Right renal pelvis (tissue), 4 donors: ENCODE results near the gene PGC. TPM values are rescaled to one million over a fixed set of nuclear protein-coding genes. Genes with fewer than 3 reads are reported as not detected.
A peak's percentile ranks its signal among the peaks of the same experiment; 100 is the strongest.

Source experiments
- DNase-seq, 4 donors: peaks; one replicate each; pipeline ENCODE4 v3.0.0-alpha.2; 2013; ENCODE audit warnings: low read depth in 4 of 4, low spot score in 3 of 4, missing footprints in 1 of 4
- polyA plus RNA-seq, 4 donors: library from polyadenylated mRNA; unstranded; fragments of 120-200 nt; gene quantifications; one replicate each; pipeline ENCODE4 v1.2.1, GENCODE V29; 2013; ENCODE audit not compliant: insufficient read length in 4 of 4

PGC gene
- under 1 TPM in 2 of 4 donors, not detected in 2; 0.17 to 0.30 TPM for polyA plus RNA-seq

DNA sequence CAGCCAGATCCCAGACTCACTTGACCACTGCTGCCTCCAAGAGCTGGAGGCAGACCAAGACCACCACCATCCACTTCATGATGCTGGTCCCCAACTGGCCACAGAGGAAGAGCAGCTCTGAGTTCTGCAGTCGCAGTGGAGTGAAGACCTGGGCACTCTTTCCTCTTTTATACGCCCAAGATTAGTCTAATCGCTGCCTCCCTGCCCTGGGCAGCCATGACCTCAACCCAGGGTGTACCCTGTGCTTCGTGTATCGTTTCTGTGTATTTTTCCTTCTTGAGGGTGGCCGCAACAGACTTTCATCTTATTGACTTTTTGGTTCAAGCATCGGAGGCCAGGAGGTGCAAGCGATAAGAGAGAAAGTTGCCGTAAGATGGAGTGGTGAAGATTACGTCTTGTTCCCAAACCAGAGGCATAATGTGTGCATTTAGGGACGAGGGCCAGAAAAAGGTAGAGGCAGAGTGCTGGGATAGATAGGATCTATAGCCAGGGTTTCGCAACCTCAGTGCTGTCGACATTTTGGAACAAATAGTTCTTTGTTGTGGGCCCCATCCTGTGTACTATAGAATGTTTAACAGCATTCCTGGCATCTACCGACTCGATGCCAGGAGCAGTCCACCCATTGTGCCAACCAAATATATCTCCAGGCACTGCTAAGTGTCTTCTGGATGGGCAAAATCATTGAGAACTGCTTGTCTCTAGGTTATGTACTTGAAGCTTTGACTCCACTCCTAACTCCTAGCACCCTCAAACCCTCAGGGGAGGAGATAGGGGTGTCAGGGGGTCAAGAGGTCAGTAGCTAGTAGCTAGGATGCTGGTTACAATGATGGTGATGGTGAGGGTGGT lies at the start of gene PGC:
Gene PGC (minus strand): TSS at position 142 of the 846 bp plus-strand sequence. CDS start 63 bp downstream, at position 79.
- DNase-seq: no peak

DNA sequence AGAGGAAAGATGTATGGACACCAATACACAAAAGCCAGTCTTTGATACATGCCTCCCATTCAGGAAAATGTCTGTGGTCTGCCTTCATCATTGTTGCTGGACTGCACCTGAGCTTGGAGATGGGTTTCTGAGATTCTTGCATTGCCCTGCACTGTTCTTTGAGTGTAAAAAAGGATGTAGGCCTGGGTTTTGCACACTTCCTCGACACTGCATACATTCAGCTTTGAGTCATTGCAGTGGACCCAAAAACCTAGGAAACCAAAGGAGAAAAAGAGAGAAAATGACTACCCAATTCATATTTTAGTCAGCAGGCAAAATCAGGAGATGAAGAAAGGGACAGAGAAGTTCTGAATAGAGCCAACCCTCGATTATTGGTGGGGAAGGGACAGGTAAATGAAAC lies 49.3 kb upstream of the PGC start:
- no peak for DNase-seq

DNA sequence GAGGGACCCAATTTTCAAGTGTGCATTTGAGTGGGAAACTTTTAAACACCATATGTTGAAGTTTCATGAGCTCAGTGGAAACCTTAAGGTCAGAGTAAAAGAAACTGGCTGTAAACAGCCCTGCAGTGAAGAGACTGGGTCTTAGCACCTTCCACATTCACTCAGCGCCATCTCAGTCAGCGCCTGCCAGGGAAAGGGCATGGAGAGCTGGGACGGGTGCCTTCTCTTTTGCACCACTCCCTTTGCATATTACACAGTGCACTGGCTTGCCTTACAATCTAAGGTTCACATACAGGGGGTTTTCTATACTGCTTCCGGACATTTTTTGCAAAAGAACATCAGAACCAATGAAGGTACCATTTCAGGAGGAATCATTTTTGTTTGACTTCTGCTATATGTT lies 44.8 kb upstream of the PGC start:
- DNase-seq: no peak

DNA sequence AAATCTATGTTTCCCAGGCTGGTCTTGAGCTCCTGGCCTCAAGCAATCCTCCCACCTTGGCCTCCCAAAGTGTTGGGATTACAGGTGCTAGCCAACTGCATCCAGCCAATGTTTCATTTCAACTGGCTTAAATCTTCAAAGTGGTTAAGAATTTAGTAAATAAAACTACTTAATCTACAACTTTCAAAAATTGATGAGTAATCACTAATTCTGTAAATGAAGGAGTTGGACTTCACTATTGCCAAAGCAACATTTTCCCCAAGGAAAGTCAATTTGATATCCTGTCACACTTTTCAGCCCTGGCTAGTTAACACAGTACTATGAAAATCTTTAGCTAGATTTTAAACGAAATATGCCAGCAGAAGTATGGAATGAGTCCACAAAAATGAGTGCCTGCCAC lies 44.1 kb upstream of the PGC start:
- no peak for DNase-seq

DNA sequence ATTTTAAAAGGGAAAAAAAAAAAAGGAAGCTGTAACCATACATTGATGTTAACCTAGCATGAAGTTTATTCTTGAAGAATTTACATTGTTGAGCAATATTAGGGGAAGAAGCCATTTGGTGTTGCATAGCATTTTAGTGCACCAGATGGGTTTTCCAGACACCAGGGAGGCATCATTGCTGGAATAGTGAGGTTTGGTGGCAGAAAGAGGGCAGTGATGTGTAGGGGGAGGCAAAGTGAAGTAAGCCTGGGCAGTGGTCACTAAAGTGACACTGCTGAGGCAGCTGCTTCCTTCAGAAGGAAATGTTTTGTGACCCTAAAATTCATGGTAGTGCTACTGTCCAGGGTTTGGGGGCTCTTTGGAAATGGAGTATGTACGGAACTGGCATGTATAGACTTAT lies 42.8 kb upstream of the PGC start:
- DNase-seq: no peak

DNA sequence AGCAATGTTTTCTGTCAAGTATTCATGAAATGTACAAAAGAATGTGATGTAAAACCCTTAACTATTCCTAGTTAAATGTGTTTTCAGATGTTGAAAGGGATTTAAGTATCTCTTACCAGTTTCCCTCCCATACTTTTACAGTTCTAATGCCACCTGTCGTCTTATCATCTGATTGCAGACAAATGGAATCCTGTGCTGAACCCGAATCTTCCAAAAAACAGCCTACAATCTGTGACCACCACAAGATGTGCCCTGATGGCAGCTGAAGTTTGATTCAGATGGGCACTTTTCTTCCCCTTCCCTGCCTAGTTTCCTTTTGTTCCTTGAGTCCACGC lies 42.2 kb upstream of the PGC start:
- no peak for DNase-seq

DNA sequence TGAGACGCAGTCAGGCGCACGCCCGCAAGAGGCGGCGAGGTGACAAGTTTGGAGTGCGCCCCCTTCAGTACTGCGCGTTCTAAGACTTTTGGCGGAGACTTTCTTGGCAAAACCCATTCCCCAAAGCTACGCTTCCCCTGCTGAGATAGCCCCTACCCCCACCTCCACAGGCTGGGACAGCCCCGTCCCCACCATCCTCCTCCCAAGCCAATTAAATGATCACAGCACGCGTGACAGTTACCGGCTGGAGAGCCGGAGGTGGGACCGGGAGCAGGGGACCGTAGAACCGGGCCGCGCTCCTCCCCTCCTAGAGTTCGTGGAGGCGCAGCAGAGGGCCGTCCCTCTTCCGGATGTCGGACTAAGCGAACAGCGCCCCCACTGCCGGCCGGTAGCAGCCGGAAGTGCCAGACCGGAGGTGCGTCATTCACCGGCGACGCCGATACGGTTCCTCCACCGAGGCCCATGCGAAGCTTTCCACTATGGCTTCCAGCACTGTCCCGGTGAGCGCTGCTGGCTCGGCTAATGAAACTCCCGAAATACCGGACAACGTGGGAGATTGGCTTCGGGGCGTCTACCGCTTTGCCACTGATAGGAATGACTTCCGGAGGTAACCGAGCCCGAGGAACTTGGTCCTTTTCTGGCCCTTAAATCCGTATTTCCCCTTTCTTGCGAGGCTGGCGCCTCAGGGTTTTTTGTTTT lies 40.2 kb upstream of the PGC start, which contains the start of gene TOMM6:
Gene TOMM6 (plus strand): TSS at position 476 of the 699 bp plus-strand sequence. CDS start 4 bp downstream, at position 480.
- DNase-seq: peak; percentile 90 to 96 (median 92)

DNA sequence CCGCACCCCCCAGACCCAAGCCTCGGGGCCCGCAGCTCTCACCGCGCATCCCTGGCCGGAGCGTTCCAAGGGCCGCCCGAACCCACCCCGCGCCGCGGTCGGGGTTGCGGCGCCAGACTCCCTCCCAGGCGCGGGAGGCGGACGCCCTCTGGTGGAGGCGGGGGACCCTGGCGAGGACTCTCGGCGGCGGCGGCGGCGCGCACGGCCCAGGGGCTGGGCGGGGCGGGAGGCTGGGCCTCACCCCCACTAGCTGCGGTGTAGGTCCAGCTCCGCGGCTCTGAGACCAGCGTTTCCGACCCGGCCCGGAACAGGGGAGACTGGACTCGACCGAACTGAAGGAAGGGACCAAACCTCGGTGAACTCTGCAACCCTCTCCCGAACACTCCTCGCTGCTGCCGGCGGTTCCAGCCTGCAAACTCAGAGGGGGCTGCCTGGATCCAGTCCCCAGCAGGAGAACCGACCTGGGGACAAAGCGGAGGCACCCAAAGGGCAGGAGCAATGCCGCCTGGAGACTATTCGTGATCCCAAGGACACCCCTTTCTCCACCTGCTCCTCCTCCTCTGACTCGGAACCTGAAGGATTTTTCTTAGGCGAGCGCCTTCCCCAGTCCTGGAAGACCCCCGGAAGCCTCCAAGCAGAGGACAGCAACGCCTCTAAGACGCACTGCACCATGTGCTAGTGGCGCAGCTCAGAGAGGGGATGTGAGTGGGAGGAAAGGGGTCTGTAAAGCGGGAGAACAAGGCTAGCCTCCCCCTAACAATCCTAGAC lies 39.4 kb upstream of the PGC start:
- peak in 3 of 4 donors; percentile 71 to 78 (median 75) for DNase-seq

DNA sequence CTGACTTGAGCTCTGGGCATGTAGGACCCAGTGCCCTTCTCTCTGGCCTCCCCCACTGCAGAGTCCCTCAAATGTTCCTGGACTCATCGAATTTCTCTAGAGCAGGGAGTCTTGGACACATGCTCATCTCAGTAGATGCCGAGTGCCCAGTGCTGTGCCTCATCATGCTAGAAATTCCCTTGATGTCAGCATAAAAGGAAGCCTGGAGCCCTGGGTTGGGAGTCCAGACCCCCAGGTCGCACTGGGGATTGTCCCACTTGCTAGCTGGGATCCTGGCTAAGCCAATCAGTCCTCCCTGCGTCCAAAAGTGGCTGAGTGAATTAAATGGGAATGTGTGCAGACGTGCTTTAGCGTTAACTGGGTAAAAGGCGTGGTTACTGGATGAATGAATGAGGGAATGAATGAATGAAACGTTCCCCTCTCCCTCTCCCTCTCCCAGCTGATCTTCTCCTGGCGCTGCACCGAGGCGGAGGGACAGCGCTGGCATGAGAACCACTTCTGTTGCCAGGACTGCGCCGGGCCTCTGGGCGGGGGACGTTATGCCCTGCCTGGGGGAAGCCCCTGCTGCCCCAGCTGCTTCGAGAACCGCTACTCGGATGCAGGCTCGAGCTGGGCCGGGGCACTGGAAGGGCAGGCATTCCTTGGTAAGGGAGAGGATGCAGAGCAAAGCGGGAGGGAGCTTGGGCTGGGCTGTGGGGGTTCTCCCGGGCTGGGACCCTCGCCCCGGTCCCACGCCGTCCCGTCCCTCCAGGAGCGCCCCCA lies 38.7 kb upstream of the PGC start:
- DNase-seq: no peak

DNA sequence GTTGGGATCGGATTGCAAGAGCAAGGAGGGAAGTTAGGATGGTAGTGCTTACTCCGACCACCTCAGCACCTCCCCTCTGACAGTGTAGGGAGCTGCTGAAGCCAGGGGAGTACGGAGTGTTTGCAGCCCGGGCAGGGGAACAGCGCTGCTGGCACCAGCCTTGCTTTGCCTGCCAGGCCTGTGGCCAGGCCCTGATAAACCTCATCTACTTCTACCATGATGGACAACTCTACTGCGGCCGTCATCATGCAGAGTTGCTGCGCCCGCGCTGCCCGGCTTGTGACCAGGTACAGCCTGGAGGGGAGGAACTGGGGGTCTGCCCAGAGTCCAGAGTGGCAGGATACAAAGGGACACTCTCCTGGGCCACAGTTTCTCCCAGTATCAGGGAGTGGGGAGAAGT lies 38.1 kb upstream of the PGC start:
- DNase-seq: no peak

DNA sequence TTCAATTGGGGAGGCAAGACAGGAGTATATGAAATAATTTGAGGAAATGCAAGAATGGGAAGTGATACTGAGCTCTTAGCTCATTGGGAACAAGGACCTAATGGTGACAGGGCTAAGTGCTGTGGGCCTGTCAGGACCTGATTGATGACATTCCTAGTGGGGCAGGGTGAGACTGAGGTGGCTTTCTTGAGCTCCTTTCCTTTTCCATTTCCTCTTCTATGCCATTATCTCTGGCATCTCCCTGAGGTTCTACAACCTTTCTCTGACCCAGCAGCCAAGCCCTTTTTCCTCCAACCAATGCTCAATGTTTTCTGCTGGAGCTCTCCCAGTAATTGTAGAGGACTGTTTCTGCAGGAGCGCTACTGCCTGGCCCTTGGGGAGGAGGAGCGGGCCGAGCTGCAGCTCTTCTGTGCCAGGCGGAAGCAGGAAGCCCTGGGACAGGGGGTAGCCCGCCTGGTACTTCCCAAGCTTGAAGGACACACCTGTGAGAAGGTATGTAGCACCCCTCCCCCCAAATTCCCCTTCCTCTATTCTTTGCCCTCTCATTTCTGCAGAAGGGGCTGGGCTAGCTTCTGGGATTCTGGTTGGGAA lies 37.5 kb upstream of the PGC start:
- DNase-seq: no peak

DNA sequence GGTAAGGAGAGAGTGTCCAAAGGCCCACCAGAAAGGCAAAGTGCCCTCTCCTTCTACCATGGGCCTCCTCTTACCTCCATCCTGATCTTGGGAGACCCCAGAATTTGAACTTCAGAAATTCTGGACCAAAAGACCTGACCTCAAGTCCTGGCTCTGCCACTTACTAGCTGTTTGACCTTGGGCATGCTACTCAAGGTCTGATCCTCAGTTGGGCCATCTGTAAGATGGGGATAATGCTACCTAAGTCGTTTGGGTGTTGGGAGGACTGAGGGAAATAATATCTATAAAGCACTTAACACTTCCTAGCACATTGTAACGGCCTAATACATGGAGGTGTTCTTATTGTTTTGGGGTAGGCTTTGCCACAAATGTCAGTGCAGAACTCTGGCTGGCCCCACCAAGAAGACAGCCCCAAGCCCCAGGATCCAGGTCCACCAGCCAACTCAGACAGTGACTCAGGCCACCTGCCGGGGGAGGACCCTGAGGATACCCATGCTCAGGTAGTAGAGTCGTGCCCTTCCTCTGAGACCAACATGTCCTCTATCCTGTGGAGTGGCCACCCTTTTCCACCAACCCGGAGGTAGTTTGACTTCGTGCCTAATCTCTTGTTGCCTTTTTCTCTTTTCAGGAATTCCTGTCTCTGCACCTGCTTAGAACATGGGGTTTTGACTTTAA lies 36.0 kb upstream of the PGC start:
- DNase-seq: no peak

DNA sequence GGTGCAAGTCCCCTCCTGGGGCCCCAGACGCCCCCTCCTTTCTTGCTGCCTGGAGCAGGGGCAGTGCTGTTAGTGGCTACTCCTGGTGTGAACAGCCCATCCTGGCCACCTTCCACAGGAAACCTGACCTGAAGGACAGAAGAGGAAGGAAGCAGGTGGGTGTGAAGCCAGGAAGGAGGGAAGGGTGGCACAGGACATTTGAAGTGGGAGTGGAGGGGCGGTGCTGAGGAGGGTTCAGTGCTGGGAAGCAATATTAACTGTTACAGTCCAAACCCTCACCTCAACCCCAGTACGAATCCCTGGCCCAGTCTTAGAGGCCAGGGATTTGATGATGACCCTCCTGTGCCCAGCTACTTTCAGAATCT lies 34.2 kb upstream of the PGC start:
- no peak for DNase-seq

DNA sequence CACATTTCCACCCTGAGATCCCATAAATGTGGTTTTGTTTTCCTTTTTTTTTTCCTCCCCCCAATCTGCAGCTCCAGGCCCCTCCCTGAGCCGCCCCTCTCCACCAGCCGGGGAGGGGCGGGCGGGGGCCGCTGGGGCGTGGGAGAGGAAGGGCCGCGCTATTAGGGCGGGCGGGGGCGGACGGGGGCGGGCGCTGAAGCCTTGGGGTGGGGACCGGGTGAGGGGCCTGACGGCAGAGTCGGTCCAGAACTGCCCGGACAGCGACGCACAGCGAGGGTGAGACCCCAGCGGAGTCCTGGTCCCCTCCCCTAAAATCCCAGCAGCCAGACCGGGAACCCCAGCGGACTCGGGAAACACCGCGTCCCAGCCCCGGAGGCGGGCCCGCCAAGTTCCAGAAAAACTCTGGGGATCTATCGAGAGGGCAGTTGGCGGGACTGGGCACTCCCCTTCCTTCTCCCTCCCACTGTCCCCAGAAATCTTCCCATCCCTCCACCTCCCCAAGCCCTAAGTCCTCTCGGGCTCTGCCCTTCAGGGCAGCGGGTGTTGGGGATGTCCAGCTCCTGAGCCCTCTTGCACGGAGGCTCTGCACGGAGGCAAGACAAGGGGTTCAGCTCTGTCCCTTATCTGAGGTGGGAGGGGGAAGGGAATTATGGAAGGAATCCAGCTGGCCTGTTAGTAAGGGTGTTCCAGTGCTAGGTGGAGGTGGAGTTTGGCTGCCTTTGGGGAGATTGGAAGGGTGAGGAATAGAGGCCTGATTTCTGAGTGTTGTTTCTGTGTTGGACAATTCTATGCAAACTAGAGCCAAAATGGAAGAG lies 33.6 kb upstream of the PGC start, which contains the start of gene PRICKLE4:
Gene PRICKLE4 (plus strand): TSS at position 232 of the 815 bp plus-strand sequence. CDS start 2,692 bp downstream, outside the sequence.
- no peak for DNase-seq

DNA sequence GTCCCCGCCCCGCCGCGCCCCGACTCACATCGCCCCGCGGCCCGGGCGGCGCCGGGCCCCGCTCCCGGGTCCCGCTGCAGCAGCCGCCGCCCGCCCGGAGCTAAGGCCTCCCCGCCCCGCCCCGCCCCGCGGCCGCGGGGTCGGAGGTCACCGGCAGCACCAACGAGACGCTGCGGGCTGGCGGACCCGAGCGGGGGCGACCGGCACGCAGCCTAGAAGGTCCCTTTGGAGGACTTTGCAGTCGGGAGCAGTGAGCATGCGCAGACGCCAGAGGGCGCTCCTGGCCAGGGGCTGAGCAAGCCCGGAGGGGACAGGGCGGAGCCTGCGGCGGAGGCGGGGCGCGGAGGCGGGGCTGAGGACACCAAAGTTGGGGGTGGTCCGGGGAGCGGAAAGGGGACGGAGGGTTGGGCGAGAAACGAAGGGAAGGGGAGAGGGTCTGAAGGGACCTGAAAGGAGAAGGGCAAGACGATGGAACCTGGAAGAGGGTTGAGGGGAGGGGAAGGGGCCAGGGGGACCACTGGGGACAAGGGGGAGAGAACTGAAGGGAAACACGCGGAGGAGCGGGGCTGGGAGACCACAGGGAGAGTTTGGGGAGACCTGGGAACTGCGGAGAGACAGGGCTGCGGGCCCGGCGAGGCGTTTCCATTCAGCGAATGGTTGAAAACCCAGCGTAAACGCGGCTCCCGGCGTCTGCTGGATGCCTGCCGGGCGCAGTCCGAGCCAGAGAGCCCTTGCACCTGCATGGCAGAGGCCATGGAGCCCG lies 32.8 kb upstream of the PGC start, which contains the start of gene FRS3:
Gene FRS3 (minus strand): TSS at position 113 of the 763 bp plus-strand sequence. CDS start 2,913 bp downstream, outside the sequence.
- peak; percentile 90 to 98 (median 93) for DNase-seq

DNA sequence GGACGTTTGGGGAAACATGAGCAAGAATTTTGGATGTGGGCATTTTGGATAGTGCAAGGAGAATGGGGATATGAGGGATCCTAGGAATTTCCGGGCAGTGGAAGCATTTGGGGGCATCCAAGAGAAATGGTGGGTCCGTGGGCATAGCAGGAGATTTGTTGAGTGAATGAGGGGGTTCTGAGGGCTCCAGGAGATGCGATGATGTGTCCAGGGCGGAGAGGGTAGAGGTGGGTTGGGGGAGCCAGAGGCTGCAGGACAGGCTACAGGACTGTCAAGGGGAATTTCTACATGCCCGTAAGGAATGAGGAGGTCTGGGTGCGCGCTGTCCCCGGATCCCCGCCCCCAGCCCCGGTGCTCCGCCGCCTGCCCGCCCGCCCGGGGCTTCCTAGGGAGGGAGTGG lies 32.1 kb upstream of the PGC start:
- DNase-seq: no peak

DNA sequence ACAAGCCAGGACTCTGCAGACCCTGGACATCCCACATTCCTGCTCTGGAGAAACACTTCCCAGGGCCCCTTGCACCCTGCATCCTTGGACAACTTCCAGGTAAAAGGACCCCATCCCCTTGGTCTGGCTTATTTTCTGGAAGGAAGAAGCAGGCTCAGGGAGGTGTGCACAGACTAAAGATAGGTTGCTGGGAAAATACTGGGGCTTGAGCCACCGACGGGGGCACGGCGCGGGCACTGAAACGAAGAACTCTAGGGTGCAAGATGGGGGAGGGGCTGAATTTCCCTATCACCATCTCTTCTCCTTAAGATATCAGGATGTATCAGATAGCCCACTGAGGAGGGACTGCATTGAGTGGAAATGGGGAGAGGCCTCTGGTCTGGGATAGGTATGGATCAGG lies 31.7 kb upstream of the PGC start:
- no peak for DNase-seq
